GM12878 (cell line): ENCODE measurements around the gene TOM1L2. TPM values are rescaled to one million over a fixed set of nuclear protein-coding genes. Genes with fewer than 3 reads are reported as not detected.
A peak's percentile ranks its signal among the peaks of the same experiment; 100 is the strongest.

Source experiments
- ATAC-seq: fragments of 200-7000 bp; cut with Tn5 transposase; 3 replicates; pipeline ENCODE4 v1.9.1; 2020; ENCODE audit warnings: mild to moderate bottlenecking, moderate library complexity
- BruUV-seq: library from RNA; stranded (reverse); fragments of 400-500 nt; replicated peaks from 2 replicates; lab custom pipeline; 2021; lab: Mats Ljungman, UMichigan
- CTCF ChIA-PET: fragments of 300-600 bp; sonication (Branson Sonifier 250); formaldehyde crosslinking; extraction: SDS; loops from one replicate; lab custom pipeline; 2021; ENCODE audit warnings: inconsistent platforms; lab: Yijun Ruan, JAX
- POLR2A ChIA-PET: fragments of 350-600 bp; formaldehyde crosslinking; extraction: SDS; loops from one replicate; lab custom pipeline; 2021; ENCODE audit warnings: inconsistent platforms; lab: Charles Lee
- RAD21 ChIA-PET: fragments of 300-600 bp; sonication (Branson Sonifier 250); formaldehyde crosslinking; loops from one replicate; lab custom pipeline; 2023; ENCODE audit warnings: antibody characterized with exemption; ENCODE audit not compliant: unreplicated experiment; lab: Charles Lee
- SMC1A ChIA-PET: fragments of 300-600 bp; sonication (Branson Sonifier 250); formaldehyde crosslinking; loops from one replicate; lab custom pipeline; 2023; ENCODE audit not compliant: unreplicated experiment, uncharacterized antibody; lab: Charles Lee
- DNase-seq: peaks from one replicate; pipeline ENCODE4 v3.0.0-alpha.2; 2011; ENCODE audit warnings: low read depth, low spot score
- FAIRE-seq: peaks from 3 replicates; lab custom pipeline; 2011; peaks lifted over from hg19 to GRCh38; lab: Jason Lieb, UNC
- H2AFZ ChIP-seq: 2 replicates; pipeline ENCODE4 v1.6.0; 2011; ENCODE audit warnings: low read depth, low read length, control low read depth; ENCODE audit not compliant: control insufficient read depth
- H3K27ac ChIP-seq: 2 replicates; pipeline ENCODE4 v1.5.1; 2011; ENCODE audit warnings: control low read depth; ENCODE audit not compliant: control insufficient read depth, insufficient read depth
- H3K27me3 ChIP-seq, 2 experiments: replicated peaks in 1 of 2; 2 replicates each; pipeline versions ENCODE4 v1.6.0 to v1.6.1; 2011; ENCODE audit warnings: low read length in 1 of 2; ENCODE audit not compliant: control insufficient read depth in 2 of 2, insufficient read depth in 2 of 2
- H3K36me3 ChIP-seq, 2 experiments: 2 replicates each; pipeline ENCODE4 v1.5.1; 2011; ENCODE audit warnings: low read length in 1 of 2; ENCODE audit not compliant: control insufficient read depth in 2 of 2, insufficient read depth in 2 of 2
- H3K4me1 ChIP-seq: 2 replicates; pipeline ENCODE4 v1.6.1; 2011; ENCODE audit warnings: mild to moderate bottlenecking, low read length, moderate library complexity, mixed read lengths; ENCODE audit not compliant: control insufficient read depth, insufficient read depth
- H3K4me2 ChIP-seq: 2 replicates; pipeline ENCODE4 v1.6.0; 2011; ENCODE audit warnings: control low read depth; ENCODE audit not compliant: control insufficient read depth, insufficient read depth
- H3K4me3 ChIP-seq: fragments of 200-600 bp; sonication (generic); 2 replicates; pipeline ENCODE4 v1.5.1; 2016
- H3K79me2 ChIP-seq: 2 replicates; pipeline ENCODE4 v1.6.0; 2011; ENCODE audit warnings: low read length; ENCODE audit not compliant: control insufficient read depth, insufficient read depth
- H3K9ac ChIP-seq: 2 replicates; pipeline ENCODE4 v1.8.0; 2011; ENCODE audit warnings: low read length, control low read depth, mixed read lengths; ENCODE audit not compliant: control insufficient read depth, insufficient read depth
- H3K9me3 ChIP-seq: replicated peaks from 3 replicates; pipeline ENCODE4 v1.5.1; 2011; ENCODE audit warnings: mild to moderate bottlenecking, low read length; ENCODE audit not compliant: control insufficient read depth, insufficient read depth
- H4K20me1 ChIP-seq: 2 replicates; pipeline ENCODE4 v1.6.0; 2011; ENCODE audit not compliant: control insufficient read depth, insufficient read depth
- ASH2L ChIP-seq: fragments of 300-600, 200-600 bp; sonication (generic); IDR thresholded peaks from 2 replicates; pipeline ENCODE4 v1.6.1; 2017; ENCODE audit warnings: low read depth, mild to moderate bottlenecking, borderline replicate concordance
- CEBPB ChIP-seq, 2 experiments: fragments of 150-350 bp in 1 of 2; IDR thresholded peaks; 2 replicates each; pipeline ENCODE4 v1.6.1; 2012 to 2014; ENCODE audit warnings: low read depth in 2 of 2, low read length in 2 of 2, borderline replicate concordance in 1 of 2, inconsistent platforms in 1 of 2
- NFYA ChIP-seq: IDR thresholded peaks from 2 replicates; pipeline ENCODE4 v1.6.1; 2011; ENCODE audit warnings: low read depth, mild to moderate bottlenecking, low read length, improper control_type of control experiment, borderline replicate concordance
- POLR2AphosphoS5 ChIP-seq: IDR thresholded peaks from 2 replicates; pipeline ENCODE4 v1.6.1; 2011; ENCODE audit warnings: mild to moderate bottlenecking, low read length, inconsistent platforms
- TBL1XR1 ChIP-seq: IDR thresholded peaks from 2 replicates; pipeline ENCODE4 v1.6.1; 2012; ENCODE audit warnings: low read depth, low read length, improper control_type of control experiment
- ZZZ3 ChIP-seq: IDR thresholded peaks from 2 replicates; pipeline ENCODE4 v1.6.1; 2011; ENCODE audit warnings: low read depth; ENCODE audit not compliant: control insufficient read depth, insufficient read length
- WGBS: methylation state at CpG from one replicate; pipeline ENCODE4 v1.1.6; 2016; ENCODE audit warnings: low lambda C conversion rate; ENCODE audit not compliant: insufficient replicate concordance, insufficient coverage; ENCODE audit errors: missing lambda C conversion rate; 5-methylcytosine and 5-hydroxymethylcytosine counted together
- in situ Hi-C: fragments of 300-500 bp; cut with MboI; formaldehyde crosslinking; loops from 9 replicates; pipeline ENCODE4 v1.14.3; 2018; ENCODE audit warnings: mixed read lengths
- intact Hi-C: fragments of 100-400 bp; cut with micrococcal nuclease; formaldehyde crosslinking; loops from one replicate; pipeline ENCODE4 v1.14.2; 2022; ENCODE audit not compliant: unreplicated experiment
- polyA plus RNA-seq, 11 experiments: library from polyadenylated mRNA; depleted of rRNA in 4 of 11; unstranded in 6 of 11; stranded (reverse) in 5 of 11; fragments of >200 nt; fragmentation: Nextera tagmentation in 4 of 11; fragmentation: Illumina TruSeq in 1 of 11; extraction: Ambion mirVana in 4 of 11; extraction: Trizol in 1 of 11; gene quantifications; 1 replicate in 1 of 11; 2 replicates in 10 of 11; pipeline versions ENCODE4 v1.2.1 to v1.2.3, GENCODE V29; 2011 to 2016; ENCODE audit warnings: inconsistent platforms in 2 of 11, missing spikeins in 2 of 11, low read depth in 1 of 11
- total RNA-seq, 4 experiments: library from RNA; depleted of rRNA in 3 of 4; stranded (reverse); fragments of >200 nt in 3 of 4; fragmentation: Illumina TruSeq in 1 of 4; extraction: Trizol in 1 of 4; gene quantifications; 2 replicates each; pipeline versions ENCODE4 v1.2.1 to v1.2.3, GENCODE V29; 2013 to 2021
- TF ChIP-seq, protein P1 (sequence below): IDR thresholded peaks from 2 replicates; pipeline ENCODE4 v1.6.1; 2012; ENCODE audit warnings: low read depth, low read length, improper control_type of control experiment
- TF ChIP-seq, protein P2 (sequence below), 3 experiments: IDR thresholded peaks in 2 of 3; conservative IDR thresholded peaks in 1 of 3; 2 replicates each; pipeline ENCODE4 v1.5.1; 2011; ENCODE audit warnings: low read depth in 3 of 3, low read length in 3 of 3, mild to moderate bottlenecking in 3 of 3, control low read depth in 2 of 3, moderate library complexity in 2 of 3, inconsistent platforms in 1 of 3, mixed read lengths in 1 of 3; ENCODE audit not compliant: control insufficient read depth in 2 of 3, insufficient read depth in 1 of 3; ENCODE audit errors: extremely low read depth in 1 of 3

Gene TOM1L2
- total and polyA plus RNA-seq, 10 of the 15 experiments (the other 5 are each of a cell fraction or from before 2014, with no cell fraction given), result 0.19 to 19.2 (median 8.1) TPM

DNA sequence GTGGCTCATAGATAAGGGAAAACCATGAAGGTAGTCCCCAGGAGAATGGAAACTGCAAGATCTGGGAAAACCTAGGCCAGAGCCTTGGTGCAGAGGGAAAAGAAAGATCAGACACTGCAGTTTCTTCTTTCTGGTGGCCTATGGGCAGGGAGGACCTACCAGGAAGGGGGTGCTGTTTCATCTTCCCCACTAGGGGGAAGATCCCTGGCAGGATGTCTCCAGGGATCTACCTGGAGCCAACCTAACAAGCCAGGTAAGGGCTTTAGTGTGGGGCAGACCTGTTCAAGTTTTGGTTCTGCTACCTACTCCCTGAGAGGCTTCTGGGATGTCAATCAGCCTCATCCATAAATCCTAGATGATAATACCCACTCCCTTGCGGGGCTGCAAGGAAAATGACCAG, 21.4 kb downstream of the TOM1L2 start:
- no peak overlapping the region for H3K4me2 ChIP-seq
- CTCF ChIA-PET, result no interaction called here
- ATAC-seq, result no peak

More for the DNA sequence above, 21.4 kb downstream of the TOM1L2 start:
- ChIA-PET POLR2A (no interaction called here), RAD21 (no interaction called here), SMC1A (no interaction called here)
- Histone ChIP-seq H3K9me3 (no peaks in the 10 kb centered on the region), H4K20me1 (no peaks in the 10 kb centered on the region), H3K36me3 (no peaks in the 10 kb centered on the region), H2AFZ (no peak overlapping the region), H3K27me3 (no peaks in the 10 kb centered on the region), H3K27ac (no peak overlapping the region), H3K4me1 (no peaks in the 10 kb centered on the region), H3K4me3 (no peak overlapping the region), H3K79me2 (no peaks in the 10 kb centered on the region), H3K9ac (no peak overlapping the region)
- no TSS peak for BruUV-seq
- intact Hi-C loops, result no loop called here
- TF ChIP-seq ASH2L (no peak), CEBPB (IDR thresholded peaks at IDR 0.05; ENCODE audit: borderline replicate concordance in 1 of 2, low read depth in 2 of 2, low read length in 2 of 2) (no peak), NFYA (no peak), ZZZ3 (no peak), POLR2AphosphoS5 (no peak), TBL1XR1 (no peak)
- TF ChIP-seq, protein P1, sequence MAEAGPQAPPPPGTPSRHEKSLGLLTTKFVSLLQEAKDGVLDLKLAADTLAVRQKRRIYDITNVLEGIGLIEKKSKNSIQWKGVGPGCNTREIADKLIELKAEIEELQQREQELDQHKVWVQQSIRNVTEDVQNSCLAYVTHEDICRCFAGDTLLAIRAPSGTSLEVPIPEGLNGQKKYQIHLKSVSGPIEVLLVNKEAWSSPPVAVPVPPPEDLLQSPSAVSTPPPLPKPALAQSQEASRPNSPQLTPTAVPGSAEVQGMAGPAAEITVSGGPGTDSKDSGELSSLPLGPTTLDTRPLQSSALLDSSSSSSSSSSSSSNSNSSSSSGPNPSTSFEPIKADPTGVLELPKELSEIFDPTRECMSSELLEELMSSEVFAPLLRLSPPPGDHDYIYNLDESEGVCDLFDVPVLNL, result no peak
- TF ChIP-seq, protein P2, sequence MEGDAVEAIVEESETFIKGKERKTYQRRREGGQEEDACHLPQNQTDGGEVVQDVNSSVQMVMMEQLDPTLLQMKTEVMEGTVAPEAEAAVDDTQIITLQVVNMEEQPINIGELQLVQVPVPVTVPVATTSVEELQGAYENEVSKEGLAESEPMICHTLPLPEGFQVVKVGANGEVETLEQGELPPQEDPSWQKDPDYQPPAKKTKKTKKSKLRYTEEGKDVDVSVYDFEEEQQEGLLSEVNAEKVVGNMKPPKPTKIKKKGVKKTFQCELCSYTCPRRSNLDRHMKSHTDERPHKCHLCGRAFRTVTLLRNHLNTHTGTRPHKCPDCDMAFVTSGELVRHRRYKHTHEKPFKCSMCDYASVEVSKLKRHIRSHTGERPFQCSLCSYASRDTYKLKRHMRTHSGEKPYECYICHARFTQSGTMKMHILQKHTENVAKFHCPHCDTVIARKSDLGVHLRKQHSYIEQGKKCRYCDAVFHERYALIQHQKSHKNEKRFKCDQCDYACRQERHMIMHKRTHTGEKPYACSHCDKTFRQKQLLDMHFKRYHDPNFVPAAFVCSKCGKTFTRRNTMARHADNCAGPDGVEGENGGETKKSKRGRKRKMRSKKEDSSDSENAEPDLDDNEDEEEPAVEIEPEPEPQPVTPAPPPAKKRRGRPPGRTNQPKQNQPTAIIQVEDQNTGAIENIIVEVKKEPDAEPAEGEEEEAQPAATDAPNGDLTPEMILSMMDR (IDR thresholded peaks at IDR 0.05 in 2 of 3, conservative IDR thresholded peaks at IDR 0.05 in 1 of 3; ENCODE audit: control insufficient read depth in 2 of 3, extremely low read depth in 1 of 3, insufficient read depth in 1 of 3, low read depth in 3 of 3, low read length in 3 of 3), result 0 out of 6 replicates have a peak, but pooled peaks of 1 of the 3 experiments have one; percentile 8
- in situ Hi-C loops, result no loop called here
- no peak for DNase-seq
- WGBS, result 93% methylated on average over 1 of the region's 1 CpG
- no peak for FAIRE-seq
